OCI-M2 (cell line): ENCODE measurements around the gene FHL1.
"Not testable (repeated sequence)": the region's sequence is repeated elsewhere in the genome, so short reads cannot be mapped to it uniquely, and the experiment has no call there.

ENCODE experiments used
- DNase-seq: peaks from one replicate; lab custom pipeline; 2025; ENCODE audit not compliant: unreplicated experiment; lab: John Stamatoyannopoulos, UW

FHL1 gene

DNA sequence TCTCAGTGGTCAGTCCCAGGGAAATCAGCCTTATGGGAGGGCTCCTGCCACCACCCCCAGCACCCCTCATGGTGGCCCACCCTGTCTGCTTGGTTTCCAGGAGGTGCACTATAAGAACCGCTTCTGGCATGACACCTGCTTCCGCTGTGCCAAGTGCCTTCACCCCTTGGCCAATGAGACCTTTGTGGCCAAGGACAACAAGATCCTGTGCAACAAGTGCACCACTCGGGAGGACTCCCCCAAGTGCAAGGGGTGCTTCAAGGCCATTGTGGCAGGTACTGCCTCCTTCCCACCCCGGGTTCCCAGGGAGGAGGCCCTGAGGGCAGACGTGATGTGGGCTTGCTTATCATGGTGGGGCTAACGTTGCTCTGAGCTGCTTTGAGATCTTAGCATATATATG is 59.6 kb downstream of the FHL1 start:
- DNase-seq, result no peak

DNA sequence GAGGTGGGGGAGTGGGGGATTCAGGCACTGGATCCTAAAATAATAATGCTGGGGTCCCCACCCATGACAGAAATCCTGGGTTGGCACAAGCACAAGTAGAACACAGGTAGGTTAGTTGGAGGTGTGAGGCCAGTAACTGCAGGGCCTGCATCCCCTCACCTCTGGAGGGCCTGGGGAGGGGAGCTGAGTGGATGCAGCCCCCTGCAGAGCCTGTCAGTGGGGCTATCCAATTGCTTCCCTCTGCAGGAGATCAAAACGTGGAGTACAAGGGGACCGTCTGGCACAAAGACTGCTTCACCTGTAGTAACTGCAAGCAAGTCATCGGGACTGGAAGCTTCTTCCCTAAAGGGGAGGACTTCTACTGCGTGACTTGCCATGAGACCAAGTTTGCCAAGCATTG is 60.2 kb downstream of the FHL1 start:
- DNase-seq, result no peak

- DNase-seq, result no peak
Measured at GRCh38 chrX:136209016-136209738, 61.8 kb downstream of the FHL1 start.

- DNase-seq, result no peak
Measured at GRCh38 chrX:136209751-136210150, 62.4 kb downstream of the FHL1 start.

DNA sequence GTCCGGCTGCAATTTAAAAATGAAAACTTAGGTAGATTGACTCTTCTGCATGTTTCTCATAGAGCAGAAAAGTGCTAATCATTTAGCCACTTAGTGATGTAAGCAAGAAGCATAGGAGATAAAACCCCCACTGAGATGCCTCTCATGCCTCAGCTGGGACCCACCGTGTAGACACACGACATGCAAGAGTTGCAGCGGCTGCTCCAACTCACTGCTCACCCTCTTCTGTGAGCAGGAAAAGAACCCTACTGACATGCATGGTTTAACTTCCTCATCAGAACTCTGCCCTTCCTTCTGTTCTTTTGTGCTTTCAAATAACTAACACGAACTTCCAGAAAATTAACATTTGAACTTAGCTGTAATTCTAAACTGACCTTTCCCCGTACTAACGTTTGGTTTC is 62.9 kb downstream of the FHL1 start:
- no peak for DNase-seq

- no peak for DNase-seq
Measured at GRCh38 chrX:136210806-136211205, 63.5 kb downstream of the FHL1 start.

DNA sequence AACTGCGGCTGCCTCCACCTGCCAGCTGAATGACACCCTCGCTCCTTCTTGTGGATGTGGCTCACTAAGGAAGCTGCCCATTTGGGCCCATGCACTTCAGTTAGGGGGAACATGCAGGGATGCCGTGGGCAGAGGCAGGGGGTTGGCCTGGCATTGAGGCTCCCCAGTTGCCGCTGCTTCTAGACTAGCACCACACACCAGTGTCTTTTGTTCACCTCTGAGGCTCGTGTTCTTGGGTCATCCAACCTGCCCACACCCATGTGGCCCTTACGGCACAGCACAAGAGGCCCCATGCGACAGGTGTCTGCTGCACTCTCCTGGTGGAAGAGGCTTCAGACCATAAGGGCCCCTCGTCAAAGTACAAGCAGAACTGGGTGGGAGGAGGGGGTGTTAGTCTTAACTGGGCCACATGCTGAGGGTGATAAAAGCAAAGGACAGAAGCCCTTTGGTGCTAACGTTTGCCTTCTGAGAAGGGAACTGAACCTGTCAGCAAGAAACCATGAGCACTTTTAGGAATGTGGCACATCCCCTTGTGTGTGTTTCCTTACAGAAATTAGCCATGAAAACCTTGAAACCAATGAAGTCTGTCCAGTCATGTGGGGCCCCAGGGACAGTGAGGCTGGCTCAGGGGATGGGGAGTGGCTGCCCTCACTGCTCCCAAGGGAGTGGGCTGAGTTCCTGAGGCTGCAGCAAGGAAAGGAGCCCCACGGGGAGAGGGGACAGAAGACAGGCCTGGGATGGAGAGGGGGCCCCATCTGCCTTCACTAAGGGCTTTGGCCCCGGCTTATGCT is 64.6 kb downstream of the FHL1 start:
- no peak for DNase-seq

GRCh38 chrX:136212557-136213111 is 65.3 kb downstream of the FHL1 start:
- DNase-seq, result no peak

DNA sequence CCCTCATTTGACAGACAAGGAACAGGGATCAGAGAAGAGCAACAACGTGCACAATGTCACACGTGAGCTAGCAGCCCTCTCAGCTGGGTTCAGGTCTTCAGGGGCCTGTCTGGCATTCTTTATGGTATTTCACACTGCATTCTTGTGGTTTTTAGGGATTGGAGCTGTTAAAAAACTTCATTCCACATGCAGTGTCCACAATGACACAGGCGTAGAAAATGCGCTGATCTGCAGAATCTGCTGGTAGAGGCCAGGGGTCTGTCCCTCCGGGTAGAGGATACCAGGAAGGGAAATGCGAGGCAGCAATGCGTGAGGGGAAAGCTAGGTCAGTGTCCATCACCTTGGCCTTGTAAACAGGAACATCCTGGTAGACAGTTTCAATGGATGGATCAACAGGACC is 67.2 kb downstream of the FHL1 start:
- DNase-seq, result no peak

GRCh38 chrX:136215559-136215958 is 68.2 kb downstream of the FHL1 start:
- DNase-seq, result no peak

DNA sequence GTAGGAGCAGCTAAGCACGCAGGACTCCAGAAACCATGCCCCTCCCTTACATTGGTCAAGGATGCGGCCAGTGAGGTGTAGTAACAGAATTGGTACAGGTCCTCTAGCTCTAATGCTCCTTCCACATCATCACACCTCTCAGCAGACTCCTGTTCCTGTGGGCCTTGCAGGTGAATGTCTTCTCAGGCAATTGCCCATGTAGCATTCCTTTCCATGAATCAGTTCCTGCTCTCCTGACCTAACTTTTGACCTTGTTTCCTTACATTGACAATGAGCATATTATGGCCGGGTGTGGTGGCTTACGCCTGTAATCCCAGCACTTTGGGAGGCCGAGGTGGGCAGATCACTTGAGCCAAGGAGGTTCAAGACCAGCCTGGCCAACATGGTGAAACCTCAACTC is 72.6 kb downstream of the FHL1 start:
- DNase-seq, result no peak

DNA sequence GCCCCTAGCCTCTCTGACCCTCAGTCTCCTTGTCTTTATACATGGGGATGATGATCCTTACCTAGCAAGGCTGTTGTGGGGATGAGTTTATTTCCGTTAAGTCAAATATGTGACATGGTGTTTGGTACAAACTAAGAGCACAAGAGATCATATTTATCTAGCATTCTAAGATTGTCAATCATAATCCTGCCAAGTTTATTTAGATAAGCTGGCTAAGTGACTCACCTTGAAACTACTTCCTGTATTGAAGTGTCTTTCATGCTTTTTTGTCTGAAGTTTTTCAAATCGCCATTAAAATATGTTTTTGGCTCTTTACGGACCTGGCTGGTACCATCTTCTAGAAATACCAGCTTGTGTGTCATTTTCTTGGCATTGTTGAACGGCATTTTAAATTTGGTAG is 73.2 kb downstream of the FHL1 start:
- DNase-seq, result no peak

- DNase-seq, result no peak
Measured at GRCh38 chrX:136220951-136221350, 73.6 kb downstream of the FHL1 start.

- no peak for DNase-seq
Measured at GRCh38 chrX:136221851-136222513, 74.6 kb downstream of the FHL1 start.

DNA sequence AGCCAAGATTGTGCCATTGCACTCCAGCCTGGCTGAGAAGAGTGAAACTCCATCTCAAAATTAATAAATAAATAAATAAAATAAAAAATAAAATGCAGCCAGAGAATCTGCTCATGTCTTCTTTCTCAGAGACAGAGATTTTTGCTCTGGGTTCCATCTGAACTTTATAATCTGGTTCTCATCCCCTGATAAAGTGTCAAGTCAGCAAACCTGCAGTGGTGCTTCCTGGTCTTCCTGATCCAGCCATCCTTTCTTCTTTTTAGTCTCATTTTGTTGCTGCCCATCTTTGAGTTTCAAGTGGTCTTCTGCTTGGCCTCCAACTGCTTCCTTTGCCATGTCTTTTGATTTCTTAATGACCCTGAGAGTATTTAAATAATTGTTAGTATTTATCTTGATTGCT is 79.7 kb downstream of the FHL1 start:
- no peak for DNase-seq

- no peak for DNase-seq
Measured at GRCh38 chrX:136227948-136228838, 80.9 kb downstream of the FHL1 start.

DNA sequence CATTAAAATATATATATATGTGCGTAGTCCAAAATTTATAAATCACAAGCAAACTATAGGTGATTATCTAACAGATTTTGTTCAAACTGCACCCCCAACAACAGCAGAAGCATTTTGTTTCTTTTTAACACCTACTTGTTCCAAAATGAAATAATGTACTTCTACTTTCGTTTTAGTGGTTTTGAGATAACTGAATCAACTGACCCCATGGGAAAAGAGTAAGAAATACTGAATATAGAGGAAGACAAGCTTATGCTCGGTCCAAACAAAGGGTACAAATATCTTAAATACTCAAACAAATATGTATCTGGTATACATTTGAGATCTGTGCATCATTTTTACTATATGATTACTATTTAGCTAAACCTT is 81.5 kb downstream of the FHL1 start:
- no peak for DNase-seq

GRCh38 chrX:136237074-136237473 is 89.7 kb downstream of the FHL1 start:
- DNase-seq, result no peak

DNA sequence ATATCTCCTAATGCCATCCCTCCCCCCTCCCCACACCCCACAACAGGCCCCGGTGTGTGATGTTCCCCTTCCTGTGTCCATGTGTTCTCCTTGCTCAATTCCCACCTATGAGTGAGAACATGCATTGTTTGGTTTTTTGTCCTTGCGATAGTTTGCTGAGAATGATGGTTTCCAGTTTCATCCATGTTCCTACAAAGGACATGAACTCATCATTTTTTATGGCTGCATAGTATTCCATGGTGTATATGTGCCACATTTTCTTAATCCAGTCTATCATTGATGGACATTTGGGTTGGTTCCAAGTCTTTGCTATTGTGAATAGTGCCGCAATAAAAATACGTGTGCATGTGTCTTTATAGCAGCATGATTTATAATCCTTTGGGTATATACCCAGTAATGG is 90.5 kb downstream of the FHL1 start:
- DNase-seq, result not testable (repeated sequence)

- DNase-seq, result no peak
Measured at GRCh38 chrX:136246201-136246600, 98.9 kb downstream of the FHL1 start.
